ENCODE data around the gene RCSD1.

DNA sequence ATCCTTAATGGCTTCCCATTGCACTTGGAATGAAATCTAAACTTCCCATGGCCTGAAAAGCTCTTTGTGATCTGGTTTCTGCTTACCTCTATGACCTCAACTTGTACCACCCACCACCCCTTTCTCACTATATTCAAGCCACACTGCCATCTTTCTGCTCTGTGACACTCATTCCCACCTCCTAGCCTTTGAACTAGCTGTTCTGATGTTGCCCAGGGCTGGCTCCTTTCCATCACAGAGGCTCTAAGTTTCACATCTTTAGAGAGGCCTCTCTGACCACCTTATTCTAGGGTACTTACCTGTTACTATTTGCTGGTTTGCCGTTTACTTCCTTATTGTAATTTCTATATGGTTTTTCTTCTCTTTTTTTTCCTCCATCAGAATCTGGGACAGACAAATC, 96.0 kb downstream of the RCSD1 start:
- TF ChIP-seq, protein P1, sequence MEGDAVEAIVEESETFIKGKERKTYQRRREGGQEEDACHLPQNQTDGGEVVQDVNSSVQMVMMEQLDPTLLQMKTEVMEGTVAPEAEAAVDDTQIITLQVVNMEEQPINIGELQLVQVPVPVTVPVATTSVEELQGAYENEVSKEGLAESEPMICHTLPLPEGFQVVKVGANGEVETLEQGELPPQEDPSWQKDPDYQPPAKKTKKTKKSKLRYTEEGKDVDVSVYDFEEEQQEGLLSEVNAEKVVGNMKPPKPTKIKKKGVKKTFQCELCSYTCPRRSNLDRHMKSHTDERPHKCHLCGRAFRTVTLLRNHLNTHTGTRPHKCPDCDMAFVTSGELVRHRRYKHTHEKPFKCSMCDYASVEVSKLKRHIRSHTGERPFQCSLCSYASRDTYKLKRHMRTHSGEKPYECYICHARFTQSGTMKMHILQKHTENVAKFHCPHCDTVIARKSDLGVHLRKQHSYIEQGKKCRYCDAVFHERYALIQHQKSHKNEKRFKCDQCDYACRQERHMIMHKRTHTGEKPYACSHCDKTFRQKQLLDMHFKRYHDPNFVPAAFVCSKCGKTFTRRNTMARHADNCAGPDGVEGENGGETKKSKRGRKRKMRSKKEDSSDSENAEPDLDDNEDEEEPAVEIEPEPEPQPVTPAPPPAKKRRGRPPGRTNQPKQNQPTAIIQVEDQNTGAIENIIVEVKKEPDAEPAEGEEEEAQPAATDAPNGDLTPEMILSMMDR (IDR thresholded peaks at IDR 0.05; ENCODE audit: borderline replicate concordance, extremely low read depth, low read length, poor library complexity, severe bottlenecking) = no peak
- TF ChIP-seq EZH2 (IDR thresholded peaks at IDR 0.05; ENCODE audit: borderline replicate concordance, low read depth, low read length, severe bottlenecking) = no peak
